Spleen (tissue), 11 donors: ENCODE measurements around the gene KRT40. TPM values are rescaled to one million over a fixed set of nuclear protein-coding genes. Genes with fewer than 3 reads are reported as not detected.

Experiments
- DNase-seq: peaks from one replicate; pipeline ENCODE4 v3.0.0-alpha.2; 2020
- H3K27ac ChIP-seq, 8 donors: fragments of 200-600 bp; sonication (generic) in 7 of 8; 1 replicate in 4 of 8; 2 replicates in 4 of 8; pipeline versions ENCODE4 v1.5.0 to v1.8.0; 2016 to 2021; ENCODE audit warnings: inconsistent platforms in 4 of 8, mild to moderate bottlenecking in 4 of 8, moderate library complexity in 1 of 8
- H3K27me3 ChIP-seq, 7 donors: fragments of 200-600 bp; sonication (generic) in 6 of 7; replicated peaks in 1 of 7; 1 replicate in 4 of 7; 2 replicates in 3 of 7; pipeline versions ENCODE4 v1.5.0 to v1.8.0; 2016 to 2021; ENCODE audit warnings: inconsistent platforms in 3 of 7, mild to moderate bottlenecking in 1 of 7
- H3K36me3 ChIP-seq, 6 donors: fragments of 200-600 bp; sonication (generic) in 5 of 6; 1 replicate in 4 of 6; 2 replicates in 2 of 6; pipeline versions ENCODE4 v1.5.0 to v1.8.0; 2016 to 2021; ENCODE audit warnings: inconsistent platforms in 2 of 6
- H3K4me1 ChIP-seq, 6 donors: fragments of 200-600 bp; sonication (generic) in 5 of 6; 1 replicate in 3 of 6; 2 replicates in 3 of 6; pipeline versions ENCODE4 v1.5.0 to v1.8.0; 2016 to 2021; ENCODE audit warnings: inconsistent platforms in 3 of 6
- H3K4me3 ChIP-seq, 8 donors: fragments of 200-600 bp; sonication (generic) in 7 of 8; 1 replicate in 4 of 8; 2 replicates in 4 of 8; pipeline versions ENCODE4 v1.5.0 to v1.8.0; 2016 to 2021; ENCODE audit warnings: inconsistent platforms in 4 of 8, mild to moderate bottlenecking in 4 of 8, moderate library complexity in 2 of 8
- H3K9me3 ChIP-seq, 8 donors: fragments of 200-600 bp; sonication (generic) in 7 of 8; 1 replicate in 4 of 8; 2 replicates in 4 of 8; pipeline versions ENCODE4 v1.5.0 to v1.8.0; 2016 to 2021; ENCODE audit warnings: inconsistent platforms in 4 of 8
- POLR2A ChIP-seq, 3 donors: fragments of 450-650 bp; IDR thresholded peaks; one replicate each; pipeline ENCODE4 v1.5.1; 2017; ENCODE audit warnings: antibody characterized with exemption in 3 of 3, mild to moderate bottlenecking in 1 of 3
- POLR2AphosphoS5 ChIP-seq, 3 donors: sonication (generic); formaldehyde crosslinking; IDR thresholded peaks; one replicate each; pipeline ENCODE4 v1.5.1; 2017; ENCODE audit warnings: antibody characterized with exemption in 3 of 3
- WGBS, 5 donors: extraction: QIAGEN DNeasy Blood & Tissue Kit in 3 of 5; methylation state at CpG; one replicate each; pipeline versions ENCODE4 v1.1.5 to v1.1.7; 2013 to 2018; 5-methylcytosine and 5-hydroxymethylcytosine counted together
- intact Hi-C: fragments of 100-400 bp; cut with DNase I; formaldehyde crosslinking; loops from one replicate; pipeline ENCODE4 v1.15.0; 2023; ENCODE audit warnings: low total_unique reads
- polyA plus RNA-seq, 3 donors: library from polyadenylated mRNA; stranded (reverse); fragments of 200-250 nt; gene quantifications; one replicate each; pipeline ENCODE4 v1.2.1, GENCODE V29; 2013
- total RNA-seq, 7 donors: library from RNA; depleted of rRNA in 3 of 7; stranded (reverse); fragments of >200 nt in 3 of 7; fragmentation: NEBNext Ultra II Directional in 4 of 7; extraction: Animal tissue kit (Norgen Biotek cat#: 25700) in 4 of 7; gene quantifications; one replicate each; pipeline versions ENCODE4 v1.1.0 to v1.2.1, GENCODE V29; 2016 to 2021
- TF ChIP-seq, protein P1 (sequence below), 11 experiments: fragments of 200-600 bp in 7 of 11; fragments of 450-650 bp in 4 of 11; sonication (generic) in 4 of 11; IDR thresholded peaks in 8 of 11; conservative IDR thresholded peaks in 3 of 11; 1 replicate in 7 of 11; 2 replicates in 4 of 11; pipeline versions ENCODE4 v1.4.0 to v1.8.0; 2016 to 2021; ENCODE audit warnings: antibody characterized with exemption in 11 of 11, inconsistent platforms in 4 of 11, mild to moderate bottlenecking in 1 of 11
- donor health status: healthy with polysubstance abuse.
- donor health status: DM: no; HTN: no; CAD: no; lungs with moderate emphysema.
- donor health status: DM: no; HTN: no; CAD: no.
- donor health status: Bipolar disorder and iron deficiency.
- donor health status: healthy.
- donor health status: DM: no; HTN: no; CAD: no.
- donor health status: DM: yes; HTN: yes; CAD: no.

KRT40 gene
- total and polyA plus RNA-seq, 10 donors: not detected

DNA sequence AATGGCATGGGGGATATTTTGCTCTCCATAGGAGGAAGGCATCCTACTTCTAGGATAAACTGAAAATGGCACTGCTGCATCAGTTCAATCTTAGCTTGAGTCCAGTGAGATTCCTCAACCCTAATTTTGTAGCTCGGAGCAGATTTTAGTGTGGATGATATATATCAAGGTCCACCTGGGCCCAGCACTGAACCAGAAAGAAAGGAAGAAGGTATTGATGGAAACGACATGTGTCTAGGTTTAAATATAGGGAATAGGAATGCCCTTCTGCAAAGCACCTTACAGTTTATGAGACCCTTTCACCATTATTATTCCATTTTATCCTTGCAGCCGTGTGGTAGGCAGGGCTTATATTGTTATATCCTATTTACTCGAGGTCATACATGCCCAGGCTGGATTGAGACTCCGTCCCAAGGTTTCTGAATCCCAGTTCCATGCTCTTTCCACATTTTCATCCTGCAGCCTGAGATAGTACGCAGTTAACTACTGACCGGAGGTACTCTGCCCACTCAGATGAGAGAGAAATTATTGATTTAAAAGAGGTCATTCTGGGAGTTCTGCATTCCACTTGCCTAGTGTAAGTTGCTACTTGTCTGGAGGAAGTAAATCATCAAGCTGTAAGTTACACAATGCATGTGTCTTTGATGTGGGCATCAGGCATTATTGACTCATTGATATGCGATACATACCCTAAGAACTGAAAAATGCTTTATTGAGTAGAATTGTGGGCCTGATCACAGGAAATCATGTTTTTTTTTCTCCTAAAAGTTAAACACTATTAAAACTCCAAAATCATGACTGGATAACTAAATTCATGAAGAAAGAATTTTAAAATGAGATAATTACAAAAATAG lies 27.5 kb downstream of the KRT40 start:
- WGBS, 5 donors: 76 to 85% (median 81%) methylated on average over 8 of the region's 8 CpGs
- H3K36me3 ChIP-seq: no peaks in the 10 kb centered on the region
- no peak overlapping the region for H3K4me3 ChIP-seq
- intact Hi-C loops: no loop called here
- no peak for DNase-seq
- TF ChIP-seq POLR2A (IDR thresholded peaks at IDR 0.05) (no peak), POLR2AphosphoS5 (IDR thresholded peaks at IDR 0.05) (no peak)
- TF ChIP-seq, protein P1, sequence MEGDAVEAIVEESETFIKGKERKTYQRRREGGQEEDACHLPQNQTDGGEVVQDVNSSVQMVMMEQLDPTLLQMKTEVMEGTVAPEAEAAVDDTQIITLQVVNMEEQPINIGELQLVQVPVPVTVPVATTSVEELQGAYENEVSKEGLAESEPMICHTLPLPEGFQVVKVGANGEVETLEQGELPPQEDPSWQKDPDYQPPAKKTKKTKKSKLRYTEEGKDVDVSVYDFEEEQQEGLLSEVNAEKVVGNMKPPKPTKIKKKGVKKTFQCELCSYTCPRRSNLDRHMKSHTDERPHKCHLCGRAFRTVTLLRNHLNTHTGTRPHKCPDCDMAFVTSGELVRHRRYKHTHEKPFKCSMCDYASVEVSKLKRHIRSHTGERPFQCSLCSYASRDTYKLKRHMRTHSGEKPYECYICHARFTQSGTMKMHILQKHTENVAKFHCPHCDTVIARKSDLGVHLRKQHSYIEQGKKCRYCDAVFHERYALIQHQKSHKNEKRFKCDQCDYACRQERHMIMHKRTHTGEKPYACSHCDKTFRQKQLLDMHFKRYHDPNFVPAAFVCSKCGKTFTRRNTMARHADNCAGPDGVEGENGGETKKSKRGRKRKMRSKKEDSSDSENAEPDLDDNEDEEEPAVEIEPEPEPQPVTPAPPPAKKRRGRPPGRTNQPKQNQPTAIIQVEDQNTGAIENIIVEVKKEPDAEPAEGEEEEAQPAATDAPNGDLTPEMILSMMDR (IDR thresholded peaks at IDR 0.05 in 8 of 11, conservative IDR thresholded peaks at IDR 0.05 in 3 of 11): no peak
- H3K27ac ChIP-seq: no peak overlapping the region
- H3K4me1 ChIP-seq: no peaks in the 10 kb centered on the region
- H3K27me3 ChIP-seq: peaks cover 0 to 25% (median 0%) of the 10 kb centered on the region in 7 donors
- H3K9me3 ChIP-seq: no peaks in the 10 kb centered on the region

GRCh38 chr17:40953881-40954280 lies 30.2 kb downstream of the KRT40 start:
- intact Hi-C loops: no loop called here

DNA sequence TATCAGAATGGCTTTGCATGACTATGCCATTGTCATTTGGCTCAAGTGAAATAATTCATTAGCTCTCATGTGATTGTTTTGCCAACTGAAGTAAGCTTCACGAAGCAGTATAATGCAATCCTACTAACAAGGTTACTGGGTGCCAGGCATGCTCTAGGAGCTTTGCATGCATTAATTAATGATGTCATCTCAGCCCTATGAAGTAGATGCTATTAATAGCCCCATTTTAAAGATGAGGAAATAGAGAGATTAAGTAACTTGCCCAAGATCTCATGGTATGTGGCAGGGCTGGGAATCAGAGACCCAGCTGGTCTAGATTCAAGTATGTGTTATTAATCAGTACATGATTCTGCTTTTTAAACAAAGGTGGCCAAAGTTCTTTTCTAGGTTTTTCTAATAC lies 31.5 kb downstream of the KRT40 start:
- Histone ChIP-seq H3K9me3 (no peaks in the 10 kb centered on the region), H3K4me3 (no peak overlapping the region)
- 73 to 80% (median 77%) methylated on average over 1 of the region's 1 CpG for WGBS, 5 donors

More at GRCh38 chr17:40953881-40954280, 30.2 kb downstream of the KRT40 start:
- Histone ChIP-seq H3K4me3 (no peak overlapping the region), H3K36me3 (no peaks in the 10 kb centered on the region), H3K27me3 (peaks cover 0 to 39% (median 9%) of the 10 kb centered on the region in 7 donors), H3K4me1 (no peaks in the 10 kb centered on the region), H3K27ac (no peak overlapping the region), H3K9me3 (no peaks in the 10 kb centered on the region)
- TF ChIP-seq, protein P1 (IDR thresholded peaks at IDR 0.05 in 8 of 11, conservative IDR thresholded peaks at IDR 0.05 in 3 of 11): no peak
- TF ChIP-seq POLR2AphosphoS5 (IDR thresholded peaks at IDR 0.05): no peak
- TF ChIP-seq POLR2A (IDR thresholded peaks at IDR 0.05): no peak
- WGBS, 5 donors: 80 to 95% (median 85%) methylated on average over 2 of the region's 2 CpGs
- DNase-seq: no peak

DNA sequence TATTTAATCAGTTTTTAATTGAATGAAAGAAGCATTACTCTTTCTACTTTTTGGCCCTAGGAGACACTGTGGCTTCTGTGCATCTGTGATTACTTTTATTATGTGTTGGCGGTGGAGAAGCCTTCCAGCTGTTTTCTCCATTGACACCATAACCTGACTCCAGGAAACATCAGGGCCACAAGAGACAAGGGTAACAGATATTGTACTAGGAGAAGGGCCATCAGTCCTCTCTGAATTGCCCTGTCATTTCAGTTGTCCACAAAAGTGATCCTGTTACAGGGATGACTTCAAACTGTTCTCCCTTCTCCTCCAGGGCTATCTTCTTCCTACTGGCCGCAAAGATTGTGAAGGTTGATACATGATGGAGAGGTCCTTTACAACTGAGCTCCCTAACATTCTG lies 32.0 kb downstream of the KRT40 start:
- DNase-seq: no peak
- WGBS, 5 donors: 84 to 95% (median 85%) methylated on average over 2 of the region's 2 CpGs
- Histone ChIP-seq H3K27me3 (peaks cover 0 to 53% (median 13%) of the 10 kb centered on the region in 7 donors), H3K9me3 (no peaks in the 10 kb centered on the region), H3K4me3 (no peak overlapping the region), H3K36me3 (no peaks in the 10 kb centered on the region), H3K27ac (no peak overlapping the region), H3K4me1 (no peaks in the 10 kb centered on the region)
- TF ChIP-seq POLR2AphosphoS5 (IDR thresholded peaks at IDR 0.05) (no peak), POLR2A (IDR thresholded peaks at IDR 0.05) (no peak)
- TF ChIP-seq, protein P1 (IDR thresholded peaks at IDR 0.05 in 8 of 11, conservative IDR thresholded peaks at IDR 0.05 in 3 of 11): no peak
- intact Hi-C loops: no loop called here

More for the DNA sequence above, 31.5 kb downstream of the KRT40 start:
- TF ChIP-seq, protein P1 (IDR thresholded peaks at IDR 0.05 in 8 of 11, conservative IDR thresholded peaks at IDR 0.05 in 3 of 11): no peak
- no peak for TF ChIP-seq POLR2A (IDR thresholded peaks at IDR 0.05)
- no peak for TF ChIP-seq POLR2AphosphoS5 (IDR thresholded peaks at IDR 0.05)
- no peaks in the 10 kb centered on the region for H3K4me1 ChIP-seq
- DNase-seq: no peak
- intact Hi-C loops: no loop called here
- H3K27me3 ChIP-seq: peaks cover 0 to 51% (median 13%) of the 10 kb centered on the region in 7 donors
- no peak overlapping the region for H3K27ac ChIP-seq
- H3K36me3 ChIP-seq: no peaks in the 10 kb centered on the region
